BJ (cell line): ENCODE results near the gene CTDSP2. TPM values are rescaled to one million over a fixed set of nuclear protein-coding genes. Genes with fewer than 3 reads are reported as not detected.
"Not testable (repeated sequence)": the region's sequence is repeated elsewhere in the genome, so short reads cannot be mapped to it uniquely, and the experiment has no call there.

ENCODE experiments used
- CTCF ChIA-PET: fragments of 350-600 bp; formaldehyde crosslinking; extraction: SDS; loops from one replicate; lab custom pipeline; 2021; ENCODE audit warnings: antibody characterized with exemption, inconsistent platforms; lab: Yijun Ruan, JAX
- POLR2A ChIA-PET: fragments of 300-600 bp; sonication (Branson Sonifier 250); formaldehyde crosslinking; extraction: SDS; loops from one replicate; lab custom pipeline; 2021; ENCODE audit warnings: antibody characterized with exemption; lab: Charles Lee
- DNase-seq: peaks from one replicate; pipeline ENCODE4 v3.0.0-alpha.2; 2011; ENCODE audit warnings: low read depth
- H3K27me3 ChIP-seq: 2 replicates; pipeline ENCODE4 v1.6.0; 2011; ENCODE audit warnings: low read length; ENCODE audit not compliant: control insufficient read depth, insufficient read depth
- H3K36me3 ChIP-seq: 2 replicates; pipeline ENCODE4 v1.5.1; 2011; ENCODE audit warnings: low read length; ENCODE audit not compliant: control insufficient read depth, insufficient read depth
- H3K4me3 ChIP-seq: 2 replicates; pipeline ENCODE4 v1.5.1; 2011; ENCODE audit warnings: low read depth, mild to moderate bottlenecking, control low read depth, low read length
- CTCF ChIP-seq: IDR thresholded peaks from 2 replicates; pipeline ENCODE4 v1.5.1; 2011; ENCODE audit warnings: low read depth, mild to moderate bottlenecking, control low read depth, inconsistent platforms, low read length, moderate library complexity; ENCODE audit not compliant: insufficient read depth
- polyA plus RNA-seq: library from polyadenylated mRNA; depleted of rRNA; stranded (reverse); fragments of >200 nt; gene quantifications from 2 replicates; pipeline ENCODE4 v1.2.3, GENCODE V29; 2011

Gene CTDSP2
- polyA plus RNA-seq, 1 experiment = 284 TPM

- Histone ChIP-seq H3K4me3 (no peak overlapping the region), H3K36me3 (no peaks in the 10 kb centered on the region), H3K27me3 (no peaks in the 10 kb centered on the region)
- DNase-seq = peak; percentile 81
- ChIA-PET CTCF (interaction anchor here (0.6 to 2.5 kb wide), 4 partner anchors 25 to 57 kb away, joined by 3 to 8 read pairs (median 3); no protein-coding TSS in a partner anchor), POLR2A (interaction anchor here (2.5 kb wide), 1 partner anchor 43 kb away, joined by 11 read pairs; the partner anchor contains the start of gene CTDSP2)
- no peak for TF ChIP-seq CTCF
Measured at GRCh38 chr12:57889500-57889989, 43.0 kb upstream of the CTDSP2 start.

- ChIA-PET CTCF (interaction anchor here (1.3 to 2.5 kb wide), 3 partner anchors 23 to 56 kb away, joined by 3 to 8 read pairs (median 4); no protein-coding TSS in a partner anchor), POLR2A (interaction anchor here (0.9 to 2.5 kb wide), 3 partner anchors 24 to 44 kb away, joined by 4 to 11 read pairs (median 5); partner anchors contain the start of gene CTDSP2)
- no peak for DNase-seq
- H3K36me3 ChIP-seq = no peaks in the 10 kb centered on the region
- TF ChIP-seq CTCF = no peak
- H3K4me3 ChIP-seq = no peak overlapping the region
- H3K27me3 ChIP-seq = no peaks in the 10 kb centered on the region
Measured at GRCh38 chr12:57888409-57889157, 42.1 kb upstream of the CTDSP2 start.

- POLR2A ChIA-PET = interaction anchor here (0.5 to 0.9 kb wide), 3 partner anchors 23 to 45 kb away, joined by 3 to 24 read pairs (median 5); no protein-coding TSS in a partner anchor
- no peak overlapping the region for H3K4me3 ChIP-seq
Measured at GRCh38 chr12:57887631-57888408, 41.3 kb upstream of the CTDSP2 start.

GRCh38 chr12:57886964-57887363, 40.4 kb upstream of the CTDSP2 start:
- not testable (repeated sequence) for DNase-seq, H3K4me3 ChIP-seq, H3K36me3 ChIP-seq, H3K27me3 ChIP-seq
- ChIA-PET POLR2A (interaction anchor here (0.6 kb wide), 1 partner anchor 781 kb away, joined by 13 read pairs; no protein-coding TSS in a partner anchor), CTCF (interaction anchor here (0.8 to 1.2 kb wide), 2 partner anchors 10 to 83 kb away, joined by 3 read pairs; no protein-coding TSS in a partner anchor)

More at GRCh38 chr12:57887631-57888408, 41.3 kb upstream of the CTDSP2 start:
- Histone ChIP-seq H3K36me3 (no peaks in the 10 kb centered on the region), H3K27me3 (no peaks in the 10 kb centered on the region)
- DNase-seq = no peak
- TF ChIP-seq CTCF = no peak
- CTCF ChIA-PET = interaction anchor here (1.2 to 2.5 kb wide), 4 partner anchors 22 to 84 kb away, joined by 3 to 8 read pairs (median 4); no protein-coding TSS in a partner anchor

GRCh38 chr12:57886542-57886941, 40.0 kb upstream of the CTDSP2 start:
- Histone ChIP-seq H3K4me3 (no peak overlapping the region), H3K27me3 (no peaks in the 10 kb centered on the region), H3K36me3 (no peaks in the 10 kb centered on the region)
- ChIA-PET POLR2A (interaction anchor here (0.6 kb wide), 1 partner anchor 782 kb away, joined by 13 read pairs; no protein-coding TSS in a partner anchor), CTCF (interaction anchor here (0.8 to 1.2 kb wide), 2 partner anchors 9 to 83 kb away, joined by 3 read pairs; no protein-coding TSS in a partner anchor)
- TF ChIP-seq CTCF = no peak
- no peak for DNase-seq
